Measurements from ENCODE around the gene WRNIP1. TPM values are rescaled to one million over a fixed set of nuclear protein-coding genes. Genes with fewer than 3 reads are reported as not detected.
"Not testable (repeated sequence)": the region's sequence is repeated elsewhere in the genome, so short reads cannot be mapped to it uniquely, and the experiment has no call there.

WRNIP1 gene
- total and polyA plus RNA-seq, 10 of the 15 experiments (the other 5 are each of a cell fraction or from before 2014, with no cell fraction given) = 9.3 to 30.5 (median 24.3) TPM

DNA sequence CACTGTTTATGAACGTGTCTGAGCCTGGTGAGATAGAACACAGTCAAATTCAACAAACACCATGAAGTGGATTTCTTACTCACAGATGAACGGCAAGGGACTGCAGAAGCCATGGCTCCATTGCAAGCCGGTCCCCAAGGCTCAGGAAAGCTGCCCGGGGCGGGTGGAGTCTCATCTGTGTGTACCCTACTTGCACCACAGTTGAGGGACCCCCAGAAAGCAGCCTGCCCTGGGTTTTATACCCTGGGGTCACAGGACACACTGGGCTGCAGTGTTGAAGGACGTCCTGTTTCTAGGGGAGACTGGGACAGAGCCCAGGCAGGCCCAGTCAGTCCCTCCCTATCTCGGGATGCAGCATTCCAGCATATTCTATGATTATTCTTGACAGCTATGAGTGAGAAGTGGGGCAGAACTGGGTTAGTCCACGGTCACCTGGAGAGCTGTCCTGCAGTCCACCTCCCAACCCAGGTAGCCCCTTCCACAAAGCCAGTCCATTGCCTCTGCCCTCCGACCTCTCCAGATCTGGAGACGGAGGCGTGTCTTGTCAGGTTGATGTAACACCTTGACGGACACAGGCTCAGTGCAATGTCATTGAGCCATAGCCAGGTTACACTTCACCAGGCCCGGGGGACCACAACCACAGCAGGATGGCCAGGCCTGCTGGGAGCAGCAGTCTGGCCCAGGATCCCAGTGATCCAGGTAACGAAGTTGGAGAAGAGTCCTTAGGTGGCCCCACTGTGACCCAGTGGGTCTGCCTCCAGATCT lies 35.5 kb downstream of the WRNIP1 start:
- TF ChIP-seq YBX1 (IDR thresholded peaks at IDR 0.05) = no peak
- 56% methylated on average over 14 of the region's 14 CpGs for WGBS (ENCODE audit: insufficient coverage, insufficient replicate concordance, low lambda C conversion rate, missing lambda C conversion rate)
- Histone ChIP-seq H3K4me2 (ENCODE audit: control insufficient read depth, insufficient read depth) (no peak overlapping the region), H3K4me1 (ENCODE audit: control insufficient read depth, insufficient read depth, low read length) (no peaks in the 10 kb centered on the region), H3K9ac (ENCODE audit: control insufficient read depth, insufficient read depth, low read length) (no peak overlapping the region), H4K20me1 (ENCODE audit: control insufficient read depth, insufficient read depth) (no peaks in the 10 kb centered on the region), H3K4me3 (no peak overlapping the region), H2AFZ (ENCODE audit: control insufficient read depth, low read depth, low read length) (no peak overlapping the region), H3K36me3 (ENCODE audit: control insufficient read depth in 2 of 2, insufficient read depth in 2 of 2, low read length in 1 of 2) (no peaks in the 10 kb centered on the region), H3K27me3 (replicated peaks in 1 of 2; ENCODE audit: control insufficient read depth in 2 of 2, insufficient read depth in 2 of 2, low read length in 1 of 2) (no peaks in the 10 kb centered on the region), H3K9me3 (replicated peaks; ENCODE audit: control insufficient read depth, insufficient read depth, low read length) (no peaks in the 10 kb centered on the region; the same call in 2 of the 3 replicates), H3K27ac (ENCODE audit: control insufficient read depth, insufficient read depth) (no peak overlapping the region), H3K79me2 (ENCODE audit: control insufficient read depth, insufficient read depth, low read length) (no peaks in the 10 kb centered on the region)
- DNase-seq (ENCODE audit: low read depth, low spot score) (no peak), ATAC-seq (no peak), FAIRE-seq (no peak)
- no TSS peak for BruUV-seq (replicated peaks)
- RAD21 ChIA-PET (ENCODE audit: unreplicated experiment) = interaction anchor here (1.1 kb wide), 1 partner anchor 9 kb away, joined by 4 read pairs; no protein-coding TSS in a partner anchor
- in situ Hi-C loops (cut with MboI) = no loop called here
- CTCF ChIA-PET = interaction anchor here (1.0 to 1.7 kb wide), 2 partner anchors 10 to 46 kb away, joined by 3 to 7 read pairs; no protein-coding TSS in a partner anchor
- intact Hi-C loops (cut with micrococcal nuclease; ENCODE audit: unreplicated experiment) = no loop called here
- SMC1A ChIA-PET (ENCODE audit: uncharacterized antibody, unreplicated experiment) = interaction anchor here (1.2 kb wide), 1 partner anchor 10 kb away, joined by 3 read pairs; no protein-coding TSS in a partner anchor
- POLR2A ChIA-PET = no interaction called here

DNA sequence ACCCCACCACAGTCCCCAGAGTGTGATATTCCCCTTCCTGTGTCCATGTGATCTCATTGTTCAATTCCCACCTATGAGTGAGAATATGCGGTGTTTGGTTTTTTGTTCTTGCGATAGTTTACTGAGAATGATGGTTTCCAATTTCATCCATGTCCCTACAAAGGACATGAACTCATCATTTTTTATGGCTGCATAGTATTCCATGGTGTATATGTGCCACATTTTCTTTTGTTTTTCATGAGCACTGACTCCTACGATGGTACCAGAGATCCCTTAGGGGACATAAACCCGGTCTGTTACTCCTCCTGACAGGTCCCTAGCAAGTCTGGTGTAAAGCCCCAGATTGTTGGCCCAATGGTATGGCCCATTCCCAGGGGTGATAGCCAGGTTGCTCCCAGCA lies 36.5 kb downstream of the WRNIP1 start:
- H3K79me2 ChIP-seq (ENCODE audit: control insufficient read depth, insufficient read depth, low read length); FAIRE-seq; H3K9me3 ChIP-seq (replicated peaks; ENCODE audit: control insufficient read depth, insufficient read depth, low read length); H3K36me3 ChIP-seq (ENCODE audit: control insufficient read depth in 2 of 2, insufficient read depth in 2 of 2, low read length in 1 of 2); ATAC-seq; RAD21 ChIA-PET (ENCODE audit: unreplicated experiment); H3K27me3 ChIP-seq (replicated peaks in 1 of 2; ENCODE audit: control insufficient read depth in 2 of 2, insufficient read depth in 2 of 2, low read length in 1 of 2); in situ Hi-C loops (cut with MboI); H3K27ac ChIP-seq (ENCODE audit: control insufficient read depth, insufficient read depth); intact Hi-C loops (cut with micrococcal nuclease; ENCODE audit: unreplicated experiment); POLR2A ChIA-PET; CTCF ChIA-PET; H3K4me1 ChIP-seq (ENCODE audit: control insufficient read depth, insufficient read depth, low read length); H4K20me1 ChIP-seq (ENCODE audit: control insufficient read depth, insufficient read depth); BruUV-seq (replicated peaks); H3K4me2 ChIP-seq (ENCODE audit: control insufficient read depth, insufficient read depth); DNase-seq (ENCODE audit: low read depth, low spot score); SMC1A ChIA-PET (ENCODE audit: uncharacterized antibody, unreplicated experiment); H3K9ac ChIP-seq (ENCODE audit: control insufficient read depth, insufficient read depth, low read length); H2AFZ ChIP-seq (ENCODE audit: control insufficient read depth, low read depth, low read length); H3K4me3 ChIP-seq: not testable (repeated sequence)
- WGBS (ENCODE audit: insufficient coverage, insufficient replicate concordance, low lambda C conversion rate, missing lambda C conversion rate) = 45% methylated on average over 2 of the region's 4 CpGs

Data from GM12878 (cell line).